Transverse colon (tissue), 4 donors: Measurements from ENCODE around the gene GNLY. TPM values are rescaled to one million over a fixed set of nuclear protein-coding genes. Genes with fewer than 3 reads are reported as not detected.

Experiments used
- DNase-seq: peaks from one replicate; pipeline ENCODE4 v3.0.0-alpha.2; 2019
- H3K27ac ChIP-seq, 4 donors: fragments of 200-600 bp; sonication (generic); 2 replicates each; pipeline ENCODE4 v1.5.1; 2016 to 2018; ENCODE audit warnings: inconsistent platforms in 4 of 4
- H3K27me3 ChIP-seq: fragments of 200-600 bp; sonication (generic); 2 replicates; pipeline ENCODE4 v1.5.1; 2017; ENCODE audit warnings: inconsistent platforms
- H3K36me3 ChIP-seq, 4 donors: fragments of 200-600 bp; sonication (generic); 2 replicates each; pipeline ENCODE4 v1.5.1; 2017 to 2019; ENCODE audit warnings: inconsistent platforms in 4 of 4
- H3K4me1 ChIP-seq, 4 donors: fragments of 200-600 bp; sonication (generic); 2 replicates each; pipeline ENCODE4 v1.5.1; 2017 to 2020; ENCODE audit warnings: inconsistent platforms in 4 of 4
- H3K4me3 ChIP-seq, 4 donors: fragments of 200-600 bp; sonication (generic); 1 replicate in 1 of 4; 2 replicates in 3 of 4; pipeline versions ENCODE4 v1.5.1 to v1.6.1; 2017 to 2019; ENCODE audit warnings: inconsistent platforms in 4 of 4
- H3K9me3 ChIP-seq, 2 donors: fragments of 200-600 bp; sonication (generic); 2 replicates each; pipeline ENCODE4 v1.5.1; 2017 to 2019; ENCODE audit warnings: inconsistent platforms in 2 of 2
- CTCF ChIP-seq, 5 experiments: fragments of 200-600 bp in 3 of 5; fragments of 450-650 bp in 2 of 5; sonication (generic) in 3 of 5; IDR thresholded peaks; 1 replicate in 2 of 5; 2 replicates in 3 of 5; pipeline ENCODE4 v1.5.1; 2016 to 2017; ENCODE audit warnings: antibody characterized with exemption in 5 of 5, inconsistent platforms in 3 of 5, mild to moderate bottlenecking in 2 of 5, moderate library complexity in 1 of 5
- EP300 ChIP-seq: sonication (generic); formaldehyde crosslinking; IDR thresholded peaks from one replicate; pipeline ENCODE4 v1.6.1; 2017; ENCODE audit warnings: antibody characterized with exemption, low read depth
- POLR2A ChIP-seq: fragments of 450-650 bp; IDR thresholded peaks from one replicate; pipeline ENCODE4 v1.6.1; 2016; ENCODE audit warnings: antibody characterized with exemption, mild to moderate bottlenecking, moderate library complexity
- POLR2AphosphoS5 ChIP-seq, 3 donors: sonication (generic); formaldehyde crosslinking; IDR thresholded peaks; one replicate each; pipeline ENCODE4 v1.6.1; 2016; ENCODE audit warnings: antibody characterized with exemption in 3 of 3
- WGBS, 2 donors: methylation state at CpG; one replicate each; pipeline ENCODE4 v1.1.5; 2018; ENCODE audit warnings: low coverage in 1 of 2; 5-methylcytosine and 5-hydroxymethylcytosine counted together
- in situ Hi-C, 4 donors: fragments of 200-750 bp; cut with MboI; loops; one replicate each; pipeline versions ENCODE4 v1.15.0 to v1.15.1; 2017; ENCODE audit warnings: low sequenced_read_pairs in 3 of 4, low pct_ligation_motif_present in 1 of 4, low pct_unique_long_range_greater_than_20kb in 1 of 4
- intact Hi-C: fragments of 100-400 bp; cut with DNase I; formaldehyde crosslinking; loops from one replicate; pipeline ENCODE4 v1.15.1; 2023; ENCODE audit warnings: low total_unique reads
- total RNA-seq, 4 donors: library from RNA; depleted of rRNA; stranded (reverse); fragments of >200 nt; gene quantifications; one replicate each; pipeline ENCODE4 v1.1.0, GENCODE V29; 2016

Gene GNLY
- total RNA-seq, 4 donors from 2014 or later, result 5.2 to 11.7 TPM; not detected in 2

DNA sequence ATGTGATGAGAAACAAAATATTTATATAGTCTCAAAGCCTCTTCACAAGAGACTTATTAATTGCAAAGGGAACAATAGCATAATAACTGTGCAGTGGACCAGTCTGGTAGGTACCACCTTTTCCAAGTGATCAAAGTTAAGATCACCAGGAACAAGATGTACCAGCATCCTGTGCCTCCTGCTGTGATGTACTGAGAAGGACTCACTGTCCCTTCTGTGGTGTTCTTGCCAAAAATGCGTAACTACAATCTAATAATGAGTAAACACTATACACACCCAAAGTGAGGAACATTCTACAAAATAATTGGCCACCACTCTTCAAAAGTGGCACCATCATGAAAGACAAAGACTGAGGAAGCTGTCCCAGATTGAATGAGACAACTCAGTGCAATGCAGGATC, 14.5 kb downstream of the GNLY start:
- no peak for DNase-seq
- no peaks in the 10 kb centered on the region for H3K27me3 ChIP-seq
- H3K4me1 ChIP-seq, result peaks cover 0 to 59% (median 12%) of the 10 kb centered on the region in 4 donors
- H3K27ac ChIP-seq, result peak overlapping the region in 3 of 4 donors; percentile 4 to 63 (median 10)
- H3K9me3 ChIP-seq, result no peaks in the 10 kb centered on the region
- in situ Hi-C loops (no loop called here), intact Hi-C loops (no loop called here)
- no peaks in the 10 kb centered on the region for H3K36me3 ChIP-seq
- H3K4me3 ChIP-seq, result no peak overlapping the region
- WGBS, 2 donors, result 76 to 83% methylated on average over 1 of the region's 1 CpG
- TF ChIP-seq EP300, result peak; percentile 80
- TF ChIP-seq POLR2A, result no peak
- peak in 1 of 3 donors; percentile 13 for TF ChIP-seq POLR2AphosphoS5 (IDR thresholded peaks at IDR 0.05)
- no peak for TF ChIP-seq CTCF (IDR thresholded peaks at IDR 0.05)

GRCh38 chr2:85709401-85709811, 15.2 kb downstream of the GNLY start:
- 54 to 67% methylated on average over 4 of the region's 4 CpGs for WGBS, 2 donors
- peak overlapping the region; percentile 62 to 73 (median 63) for H3K27ac ChIP-seq
- TF ChIP-seq POLR2AphosphoS5 (IDR thresholded peaks at IDR 0.05) (peak in 1 of 3 donors; percentile 8), EP300 (no peak), POLR2A (no peak), CTCF (IDR thresholded peaks at IDR 0.05) (no peak)
- no peak for DNase-seq
- H3K9me3 ChIP-seq, result no peaks in the 10 kb centered on the region
- H3K36me3 ChIP-seq, result no peaks in the 10 kb centered on the region
- no peak overlapping the region for H3K4me3 ChIP-seq
- intact Hi-C loops, result no loop called here
- H3K4me1 ChIP-seq, result peaks cover 0 to 60% (median 15%) of the 10 kb centered on the region in 4 donors
- no peaks in the 10 kb centered on the region for H3K27me3 ChIP-seq
- in situ Hi-C loops, result no loop called here

DNA sequence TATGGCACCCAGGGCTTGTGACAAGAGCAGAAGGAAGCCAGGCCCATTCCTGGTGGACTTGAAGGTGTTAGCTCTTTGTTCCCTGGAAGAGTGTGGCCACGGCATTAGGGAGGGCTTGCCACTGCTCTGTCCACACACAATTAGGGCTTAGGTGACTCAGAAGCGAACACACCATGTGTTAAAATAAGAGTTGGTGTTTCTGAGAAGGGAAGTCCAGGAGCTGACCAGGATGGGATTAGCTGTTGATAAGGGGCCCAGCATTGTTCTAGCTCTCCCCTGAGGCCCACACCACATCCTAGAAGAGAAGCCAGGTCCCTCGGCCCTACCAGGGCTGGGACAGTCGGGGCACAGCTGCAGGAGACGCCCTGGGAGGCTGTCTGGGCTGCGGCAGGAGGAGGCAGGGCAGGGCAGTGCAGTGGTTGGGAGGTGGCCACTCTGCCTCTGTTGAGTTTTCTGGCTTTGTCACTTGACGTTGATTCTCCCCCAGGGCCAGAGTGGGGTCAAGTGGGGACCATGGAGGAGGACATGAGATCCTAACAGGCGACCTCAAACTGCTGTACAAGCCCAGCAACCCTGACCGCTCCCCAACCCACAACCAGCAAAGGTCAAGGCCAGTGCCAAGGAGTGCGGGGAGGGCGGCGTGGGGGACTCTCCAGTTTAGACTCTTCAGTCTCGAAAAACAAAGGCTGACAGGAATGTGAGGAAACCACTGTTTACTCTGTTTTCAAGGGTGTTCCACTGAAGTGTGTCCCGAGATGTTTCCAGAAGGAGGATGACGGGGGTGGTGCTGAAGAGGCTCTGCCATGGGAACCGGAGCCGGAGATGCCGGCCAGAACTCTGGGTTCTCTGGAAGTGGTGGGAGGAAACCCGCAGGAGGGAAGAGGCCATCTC, 16.8 kb downstream of the GNLY start:
- Histone ChIP-seq H3K27ac (peak overlapping the region; percentile 62 to 73 (median 63)), H3K4me3 (no peak overlapping the region), H3K36me3 (no peaks in the 10 kb centered on the region), H3K27me3 (no peaks in the 10 kb centered on the region), H3K9me3 (no peaks in the 10 kb centered on the region), H3K4me1 (peaks cover 0 to 54% (median 15%) of the 10 kb centered on the region in 4 donors)
- intact Hi-C loops, result loop anchor here (10.0 kb wide), 1 partner anchor 66 kb away; no protein-coding TSS in a partner anchor
- TF ChIP-seq EP300 (no peak), POLR2AphosphoS5 (IDR thresholded peaks at IDR 0.05) (peak in 2 of 3 donors; percentile 17 to 23)
- WGBS, 2 donors, result 68 to 71% methylated on average over 7 to 17 of the region's 19 CpGs
- DNase-seq, result peak; percentile 40
- in situ Hi-C loops, result no loop called here

DNA sequence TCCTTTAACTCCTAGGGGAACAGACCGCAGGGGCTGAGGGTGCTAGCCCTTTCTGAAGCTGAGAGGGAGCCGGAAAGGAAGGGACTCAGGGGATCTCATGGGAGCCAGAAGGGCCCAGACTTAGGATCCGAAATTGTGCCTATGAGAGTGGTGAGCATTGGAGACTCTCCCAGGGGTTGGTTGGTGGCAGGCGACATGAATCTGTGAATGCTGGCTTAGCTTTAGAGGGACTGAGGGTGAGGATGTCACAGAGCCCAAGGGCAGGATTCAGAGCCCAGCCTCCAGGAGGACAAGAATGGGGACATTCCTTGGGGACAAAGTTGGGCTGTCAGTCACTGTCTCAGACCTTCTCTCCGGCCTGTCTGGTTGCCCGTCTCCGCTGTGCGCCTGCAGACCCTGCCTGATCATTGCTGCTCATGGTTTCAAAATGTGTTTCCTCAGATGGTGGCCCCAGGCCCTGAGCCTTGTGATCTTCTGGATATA, 17.5 kb downstream of the GNLY start:
- Histone ChIP-seq H3K27me3 (no peaks in the 10 kb centered on the region), H3K4me1 (peaks cover 0 to 51% (median 15%) of the 10 kb centered on the region in 4 donors), H3K36me3 (no peaks in the 10 kb centered on the region), H3K4me3 (no peak overlapping the region), H3K27ac (peak overlapping the region; percentile 62 to 73 (median 63)), H3K9me3 (no peaks in the 10 kb centered on the region)
- intact Hi-C loops (loop anchor here (10.0 kb wide), 1 partner anchor 67 kb away; no protein-coding TSS in a partner anchor), in situ Hi-C loops (no loop called here)
- DNase-seq, result no peak
- TF ChIP-seq POLR2AphosphoS5 (IDR thresholded peaks at IDR 0.05) (no peak), CTCF (IDR thresholded peaks at IDR 0.05) (no peak), EP300 (no peak), POLR2A (no peak)
- 85 to 86% methylated on average over 1 to 8 of the region's 8 CpGs for WGBS, 2 donors
